ENCODE measurements around the gene STX5.
"Not testable (repeated sequence)": the region's sequence is repeated elsewhere in the genome, so short reads cannot be mapped to it uniquely, and the experiment has no call there.

The STX5 gene

GRCh38 chr11:62786318-62787004 lies 45.4 kb downstream of the STX5 start:
- peak; percentile 72 for DNase-seq (ENCODE audit: low read depth)

GRCh38 chr11:62782753-62783152 lies 49.1 kb downstream of the STX5 start:
- DNase-seq (ENCODE audit: low read depth), result no peak

GRCh38 chr11:62778441-62778840 lies 53.4 kb downstream of the STX5 start:
- DNase-seq (ENCODE audit: low read depth), result no peak

GRCh38 chr11:62777389-62777788 lies 54.5 kb downstream of the STX5 start:
- no peak for DNase-seq (ENCODE audit: low read depth)

GRCh38 chr11:62775646-62776045 lies 56.2 kb downstream of the STX5 start:
- DNase-seq (ENCODE audit: low read depth), result no peak

GRCh38 chr11:62774407-62774806 lies 57.4 kb downstream of the STX5 start:
- DNase-seq (ENCODE audit: low read depth), result no peak

- peak; percentile 91 for DNase-seq (ENCODE audit: low read depth)
These were observed 60.5 kb downstream of the STX5 start, which contains the start of gene TAF6L for GRCh38 chr11:62771144-62772021. Gene TAF6L, plus strand, starts transcription at chr11:62771396. Its CDS starts 4,388 bp downstream, at chr11:62775784.

- no peak for DNase-seq (ENCODE audit: low read depth)
These were observed 61.1 kb downstream of the STX5 start for GRCh38 chr11:62770778-62771143.

GRCh38 chr11:62760867-62761227 lies 71.0 kb downstream of the STX5 start:
- not testable (repeated sequence) for DNase-seq (ENCODE audit: low read depth)

GRCh38 chr11:62757846-62758788 lies 73.7 kb downstream of the STX5 start:
- DNase-seq (ENCODE audit: low read depth), result no peak

Measured in stimulated activated CD8-positive, alpha-beta memory T cell treated with anti-CD3 and anti-CD28 coated beads, Interleukin-4, amount 100 ng/mL, for 24 hours (primary cell).